LNCaP clone FGC (cell line): Measurements from ENCODE around the gene C1QL2.

Source experiments
- DNase-seq: peaks from one replicate; pipeline ENCODE4 v3.0.0-alpha.2; 2011; ENCODE audit warnings: low read depth
- H3K4me3 ChIP-seq: 2 replicates; pipeline ENCODE4 v1.5.1; 2011; ENCODE audit warnings: mild to moderate bottlenecking, low read depth, low read length, control low read depth
- TF ChIP-seq, protein P1 (sequence below): IDR thresholded peaks from 2 replicates; pipeline ENCODE4 v1.5.1; 2012; ENCODE audit warnings: mild to moderate bottlenecking; ENCODE audit not compliant: control insufficient read depth, insufficient read depth; ENCODE audit errors: extremely low read depth

Gene C1QL2

DNA sequence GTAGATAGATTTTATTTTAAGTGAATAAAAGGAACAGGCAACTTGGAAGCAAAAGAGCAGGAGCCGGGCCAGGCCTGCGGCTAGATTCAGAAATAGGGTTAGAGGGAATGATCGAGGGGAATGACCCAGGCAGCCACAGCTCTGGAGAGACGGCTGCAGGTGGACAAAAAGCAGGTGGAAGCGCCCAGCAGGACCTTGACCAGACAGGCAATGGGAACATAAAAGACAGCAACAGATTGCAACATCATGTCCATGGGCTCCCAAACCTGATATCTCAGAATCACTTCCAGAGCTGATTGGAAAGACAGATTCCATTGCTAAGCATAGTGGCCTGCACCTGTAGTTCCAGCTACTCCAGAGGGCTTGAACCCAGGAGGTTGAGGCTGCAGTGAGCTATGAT, 36.5 kb upstream of the C1QL2 start:
- TF ChIP-seq, protein P1, sequence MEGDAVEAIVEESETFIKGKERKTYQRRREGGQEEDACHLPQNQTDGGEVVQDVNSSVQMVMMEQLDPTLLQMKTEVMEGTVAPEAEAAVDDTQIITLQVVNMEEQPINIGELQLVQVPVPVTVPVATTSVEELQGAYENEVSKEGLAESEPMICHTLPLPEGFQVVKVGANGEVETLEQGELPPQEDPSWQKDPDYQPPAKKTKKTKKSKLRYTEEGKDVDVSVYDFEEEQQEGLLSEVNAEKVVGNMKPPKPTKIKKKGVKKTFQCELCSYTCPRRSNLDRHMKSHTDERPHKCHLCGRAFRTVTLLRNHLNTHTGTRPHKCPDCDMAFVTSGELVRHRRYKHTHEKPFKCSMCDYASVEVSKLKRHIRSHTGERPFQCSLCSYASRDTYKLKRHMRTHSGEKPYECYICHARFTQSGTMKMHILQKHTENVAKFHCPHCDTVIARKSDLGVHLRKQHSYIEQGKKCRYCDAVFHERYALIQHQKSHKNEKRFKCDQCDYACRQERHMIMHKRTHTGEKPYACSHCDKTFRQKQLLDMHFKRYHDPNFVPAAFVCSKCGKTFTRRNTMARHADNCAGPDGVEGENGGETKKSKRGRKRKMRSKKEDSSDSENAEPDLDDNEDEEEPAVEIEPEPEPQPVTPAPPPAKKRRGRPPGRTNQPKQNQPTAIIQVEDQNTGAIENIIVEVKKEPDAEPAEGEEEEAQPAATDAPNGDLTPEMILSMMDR, result no peak
- DNase-seq, result no peak
- no peak overlapping the region for H3K4me3 ChIP-seq

DNA sequence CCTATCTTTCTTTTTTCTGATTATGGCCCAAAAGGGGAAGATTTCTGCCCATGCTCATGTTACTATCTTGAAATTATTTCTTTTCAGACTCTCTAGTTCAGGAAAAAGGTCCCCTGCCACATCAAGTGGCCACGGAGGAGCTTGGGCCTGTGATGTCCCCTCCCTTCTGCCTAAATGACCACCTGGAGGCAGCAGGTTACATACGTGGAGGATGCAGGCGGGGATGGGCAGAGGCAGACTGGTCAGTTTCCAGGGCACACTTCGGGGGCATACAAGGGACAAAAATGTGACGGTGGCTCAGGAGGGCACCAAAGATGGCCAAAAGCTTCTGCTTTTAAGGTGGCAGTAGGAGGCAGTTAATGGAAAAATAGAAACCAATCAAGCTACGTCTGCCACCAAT, 34.3 kb upstream of the C1QL2 start:
- no peak overlapping the region for H3K4me3 ChIP-seq
- no peak for DNase-seq
- TF ChIP-seq, protein P1, result no peak

DNA sequence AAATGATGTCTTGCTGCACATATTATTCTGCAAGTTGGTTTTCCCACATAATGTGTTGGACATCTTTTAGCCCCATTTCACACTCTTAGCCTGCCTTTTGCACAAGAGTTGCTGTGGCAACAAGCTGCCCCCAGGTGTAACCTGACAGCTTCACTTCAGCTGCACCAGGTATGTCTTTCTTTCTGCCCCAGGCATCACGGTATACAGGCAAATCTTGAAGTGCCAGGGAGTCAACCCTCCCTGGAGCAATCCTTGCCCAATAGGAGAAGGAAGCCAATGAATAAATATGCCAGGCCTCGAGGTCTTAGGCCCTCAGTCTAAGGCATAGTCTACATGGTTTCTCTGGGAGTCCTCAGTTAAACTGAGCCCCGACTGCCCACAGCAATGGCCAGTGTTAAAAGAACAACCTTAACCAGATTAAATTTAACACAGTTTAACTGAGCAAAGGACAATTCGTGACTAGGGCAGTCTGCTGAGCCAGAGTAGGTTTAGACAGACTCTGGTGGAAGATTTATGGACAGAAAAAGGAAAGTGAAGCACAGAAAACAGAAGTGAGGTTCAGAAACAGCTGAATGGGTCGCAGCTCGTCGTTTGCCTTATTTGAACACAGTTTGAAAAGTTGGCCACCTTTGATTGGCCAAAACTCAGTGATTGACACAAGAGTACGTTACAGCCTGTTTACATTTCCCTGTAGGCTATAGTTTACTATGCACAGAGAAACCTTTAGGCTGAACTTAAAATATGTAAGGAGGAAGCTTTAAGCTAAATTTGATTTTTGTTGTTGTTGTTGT, 32.0 kb upstream of the C1QL2 start:
- no peak for DNase-seq
- TF ChIP-seq, protein P1, result no peak

DNA sequence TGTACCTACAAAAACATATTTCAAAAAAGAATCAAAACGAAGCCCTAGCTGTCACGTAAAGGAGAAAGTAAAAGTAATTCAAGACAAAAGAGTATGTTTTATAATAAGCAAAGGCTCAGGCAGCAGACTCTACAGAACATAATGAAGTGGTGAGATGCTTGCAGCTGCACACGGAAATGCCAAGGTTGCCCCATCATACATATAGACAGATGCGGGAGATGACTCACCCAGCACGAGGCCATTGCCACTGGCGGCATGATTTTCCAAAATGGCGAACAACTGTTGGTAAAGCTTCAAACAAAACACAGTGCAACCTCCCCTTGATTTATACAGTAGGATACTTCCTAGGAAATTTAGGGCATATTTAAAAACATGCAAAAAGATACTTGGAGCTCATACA, 26.0 kb upstream of the C1QL2 start:
- DNase-seq, result no peak
- no peak overlapping the region for H3K4me3 ChIP-seq
- TF ChIP-seq, protein P1, result no peak

More for the DNA sequence above, 32.0 kb upstream of the C1QL2 start:
- H3K4me3 ChIP-seq, result no peak overlapping the region

DNA sequence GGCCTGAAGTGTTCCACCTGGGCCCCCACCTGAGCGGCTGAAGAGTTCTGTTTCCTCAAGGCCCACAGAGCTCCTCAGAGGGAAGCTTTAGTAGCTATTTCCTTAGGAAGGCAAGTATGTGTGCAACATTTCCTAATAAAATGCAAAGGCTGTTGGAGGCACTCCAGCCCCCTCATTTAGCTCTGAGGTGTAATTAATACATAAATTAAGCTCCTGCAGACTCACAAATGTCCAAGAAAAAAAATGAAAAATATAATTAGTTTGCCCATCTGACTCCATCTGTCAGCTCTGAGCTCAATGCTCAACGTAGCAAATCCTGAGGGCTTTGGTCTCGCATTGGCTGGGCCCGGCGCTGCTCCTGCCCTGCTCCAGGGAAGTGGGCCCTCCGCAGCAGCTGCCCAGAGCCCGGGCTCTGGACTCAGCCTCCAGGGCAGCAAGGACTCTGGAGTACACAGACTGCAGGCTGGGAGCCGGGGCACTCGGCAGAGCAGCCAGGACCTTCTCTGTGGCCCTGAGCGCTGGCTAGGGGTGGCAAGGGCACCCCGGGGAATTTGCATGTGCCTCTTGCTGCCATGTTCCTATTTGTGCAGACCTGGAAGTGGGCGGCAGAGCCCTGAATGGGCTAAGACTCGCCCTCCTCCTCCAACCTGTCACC, 23.4 kb upstream of the C1QL2 start:
- TF ChIP-seq, protein P1, result no peak
- no peak overlapping the region for H3K4me3 ChIP-seq
- DNase-seq, result no peak

DNA sequence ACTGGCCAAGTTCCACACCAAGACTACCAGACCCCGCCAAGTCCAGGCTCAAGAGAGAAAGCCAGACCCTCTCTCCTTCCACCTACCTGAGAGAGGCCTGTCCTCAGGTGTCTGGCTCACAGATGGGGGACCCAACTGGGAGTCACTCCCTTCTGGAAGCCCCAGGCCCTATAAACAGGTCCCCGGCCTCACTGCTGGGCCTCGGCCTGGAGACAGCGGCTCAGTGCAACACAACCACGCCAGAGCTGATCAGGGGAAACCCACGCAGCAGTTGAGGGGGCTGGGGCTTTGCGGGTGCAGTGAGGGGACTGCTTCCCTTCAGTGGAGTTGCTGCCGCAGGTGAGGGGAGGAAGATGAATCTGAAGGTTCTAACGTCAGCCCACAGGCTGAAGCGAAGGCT, 22.8 kb upstream of the C1QL2 start:
- no peak for DNase-seq
- TF ChIP-seq, protein P1, result no peak
- H3K4me3 ChIP-seq, result no peak overlapping the region
